Measurements from ENCODE around the gene SP100. TPM values are rescaled to one million over a fixed set of nuclear protein-coding genes. Genes with fewer than 3 reads are reported as not detected.
A peak's percentile ranks its signal among the peaks of the same experiment; 100 is the strongest.

SP100 gene
- total RNA-seq, 4 donors from 2014 or later = 70.1 to 102 (median 92.5) TPM

DNA sequence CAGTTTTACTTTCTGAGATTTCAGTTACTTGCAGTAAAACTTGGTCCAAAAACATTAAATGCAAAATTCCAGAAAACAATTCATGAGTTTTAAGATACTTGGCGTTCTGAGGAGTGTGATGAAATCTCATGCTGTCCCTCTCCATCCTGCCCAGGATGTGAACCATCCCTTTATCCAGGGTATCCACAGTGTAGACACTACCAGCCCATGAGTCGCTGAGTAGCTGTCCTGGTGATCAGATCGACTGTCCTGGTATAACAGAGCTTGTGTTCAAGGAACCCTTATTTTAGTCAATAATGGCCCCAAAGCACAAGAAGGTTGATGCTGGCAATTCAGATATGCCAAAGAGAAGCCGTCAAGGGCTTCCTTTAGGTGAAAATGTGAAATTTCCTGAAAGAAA lies 3.2 kb downstream of the SP100 start:
- no peaks in the 10 kb centered on the region for H3K9me3 ChIP-seq
- H3K27ac ChIP-seq = no peak overlapping the region
- TF ChIP-seq, protein P1, sequence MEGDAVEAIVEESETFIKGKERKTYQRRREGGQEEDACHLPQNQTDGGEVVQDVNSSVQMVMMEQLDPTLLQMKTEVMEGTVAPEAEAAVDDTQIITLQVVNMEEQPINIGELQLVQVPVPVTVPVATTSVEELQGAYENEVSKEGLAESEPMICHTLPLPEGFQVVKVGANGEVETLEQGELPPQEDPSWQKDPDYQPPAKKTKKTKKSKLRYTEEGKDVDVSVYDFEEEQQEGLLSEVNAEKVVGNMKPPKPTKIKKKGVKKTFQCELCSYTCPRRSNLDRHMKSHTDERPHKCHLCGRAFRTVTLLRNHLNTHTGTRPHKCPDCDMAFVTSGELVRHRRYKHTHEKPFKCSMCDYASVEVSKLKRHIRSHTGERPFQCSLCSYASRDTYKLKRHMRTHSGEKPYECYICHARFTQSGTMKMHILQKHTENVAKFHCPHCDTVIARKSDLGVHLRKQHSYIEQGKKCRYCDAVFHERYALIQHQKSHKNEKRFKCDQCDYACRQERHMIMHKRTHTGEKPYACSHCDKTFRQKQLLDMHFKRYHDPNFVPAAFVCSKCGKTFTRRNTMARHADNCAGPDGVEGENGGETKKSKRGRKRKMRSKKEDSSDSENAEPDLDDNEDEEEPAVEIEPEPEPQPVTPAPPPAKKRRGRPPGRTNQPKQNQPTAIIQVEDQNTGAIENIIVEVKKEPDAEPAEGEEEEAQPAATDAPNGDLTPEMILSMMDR (IDR thresholded peaks at IDR 0.05) = no peak
- TF ChIP-seq POLR2AphosphoS5 (IDR thresholded peaks at IDR 0.05) (no peak), POLR2A (IDR thresholded peaks at IDR 0.05) (no peak), EP300 (IDR thresholded peaks at IDR 0.05) (no peak)
- peak overlapping the region in 1 of 2 donors; percentile 13 for H3K4me3 ChIP-seq
- H3K27me3 ChIP-seq = no peaks in the 10 kb centered on the region
- H3K4me1 ChIP-seq = peaks cover 6 to 77% (median 7%) of the 10 kb centered on the region in 3 donors
- ATAC-seq = no peak
- 71 to 92% methylated on average over 3 of the region's 4 CpGs for WGBS, 2 donors (ENCODE audit: low coverage in 1 of 2)
- H3K36me3 ChIP-seq = no peaks in the 10 kb centered on the region

DNA sequence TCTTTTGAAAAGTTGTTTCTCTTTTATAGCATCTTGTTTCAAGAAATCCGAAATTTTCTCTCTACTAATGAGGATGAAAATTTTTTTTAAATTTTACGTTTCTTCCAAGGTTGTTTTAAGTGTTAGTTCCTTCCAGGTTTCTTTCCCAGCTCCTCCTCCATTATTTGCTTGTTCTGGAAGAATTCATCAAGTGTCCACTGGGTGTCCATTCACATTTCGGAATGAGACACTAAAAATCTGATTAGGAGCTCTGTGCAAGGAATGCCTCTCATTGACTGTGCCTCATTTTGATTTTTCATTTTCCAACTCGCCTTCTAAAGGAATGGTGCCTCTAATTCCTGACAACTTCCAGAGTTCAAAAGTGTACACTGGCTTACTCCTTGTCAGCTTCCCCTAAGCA lies 6.1 kb downstream of the SP100 start:
- Histone ChIP-seq H3K9me3 (no peaks in the 10 kb centered on the region), H3K36me3 (peaks cover 0 to 3% of the 10 kb centered on the region in 2 donors), H3K27me3 (no peaks in the 10 kb centered on the region), H3K4me1 (peaks cover 4 to 86% (median 6%) of the 10 kb centered on the region in 3 donors), H3K4me3 (no peak overlapping the region), H3K27ac (no peak overlapping the region)
- 88 to 98% methylated on average over 4 of the region's 4 CpGs for WGBS, 2 donors (ENCODE audit: low coverage in 1 of 2)
- ATAC-seq = no peak
- no peak for TF ChIP-seq POLR2A (IDR thresholded peaks at IDR 0.05)
- TF ChIP-seq, protein P1 (IDR thresholded peaks at IDR 0.05) = peak in 1 of 4 experiments; percentile 2

DNA sequence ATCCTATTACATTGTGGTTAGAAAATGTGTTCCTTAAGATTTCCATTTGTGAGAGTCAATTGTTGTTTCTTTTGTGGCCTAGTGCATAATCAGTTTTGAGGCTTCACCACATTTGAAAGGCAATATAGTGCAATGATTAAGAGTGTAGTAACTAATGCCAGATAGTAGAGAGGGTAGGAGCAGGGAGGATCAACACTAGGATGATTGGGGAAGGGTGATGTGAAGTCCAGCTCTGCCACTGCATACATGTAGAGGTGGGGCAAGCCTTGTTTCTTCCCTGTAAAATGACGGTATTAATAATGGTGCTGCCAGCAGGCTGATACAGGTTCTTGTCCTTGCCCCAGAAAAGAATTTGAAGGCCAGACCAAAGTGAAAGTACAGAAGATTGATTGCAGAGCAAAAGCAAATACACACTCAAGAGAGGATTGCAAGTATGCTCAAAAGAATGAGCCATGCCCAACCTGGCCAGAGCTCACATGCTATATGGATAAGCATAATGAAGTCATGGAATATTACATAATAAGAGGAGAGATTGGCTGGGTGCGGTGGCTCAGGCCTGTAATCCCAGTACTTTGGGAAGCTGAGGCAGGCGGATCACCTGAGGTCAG lies 8.0 kb downstream of the SP100 start:
- H3K9me3 ChIP-seq = peaks cover 0 to 4% (median 0%) of the 10 kb centered on the region in 3 donors
- WGBS, 2 donors (ENCODE audit: low coverage in 1 of 2) = 86 to 100% methylated on average over 3 of the region's 3 CpGs
- peaks cover 0 to 68% (median 2%) of the 10 kb centered on the region in 3 donors for H3K4me1 ChIP-seq
- H3K27me3 ChIP-seq = no peaks in the 10 kb centered on the region
- H3K4me3 ChIP-seq = no peak overlapping the region
- no peak overlapping the region for H3K27ac ChIP-seq
- ATAC-seq = no peak
- peaks cover 0 to 21% of the 10 kb centered on the region in 2 donors for H3K36me3 ChIP-seq
- no peak for TF ChIP-seq EP300 (IDR thresholded peaks at IDR 0.05)

DNA sequence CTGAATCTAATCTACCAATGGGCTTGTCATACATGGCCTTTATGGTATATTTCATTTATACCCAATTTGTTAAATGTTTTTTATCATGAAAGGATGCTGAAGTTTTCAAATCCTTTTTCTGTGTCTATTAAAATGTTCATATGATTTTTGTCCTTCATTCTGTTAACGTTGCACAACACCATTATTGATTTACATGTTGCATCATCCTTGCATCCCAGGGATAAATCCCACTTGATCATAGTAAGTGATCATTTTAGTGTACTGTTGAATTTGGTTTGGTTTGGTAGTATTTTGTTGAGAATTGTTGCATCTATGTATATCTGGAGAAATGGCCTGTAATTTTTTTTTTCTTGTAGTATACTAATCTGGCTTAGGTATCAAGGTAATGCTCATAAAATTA lies 9.4 kb downstream of the SP100 start:
- WGBS, 2 donors (ENCODE audit: low coverage in 1 of 2) = 40 to 76% methylated on average over 1 of the region's 1 CpG
- Histone ChIP-seq H3K4me1 (peaks cover 0 to 57% (median 0%) of the 10 kb centered on the region in 3 donors), H3K27me3 (no peaks in the 10 kb centered on the region), H3K4me3 (no peak overlapping the region), H3K36me3 (peaks cover 0 to 28% of the 10 kb centered on the region in 2 donors), H3K9me3 (peaks cover 0 to 11% (median 0%) of the 10 kb centered on the region in 3 donors), H3K27ac (no peak overlapping the region)
- ATAC-seq = no peak
- no peak for TF ChIP-seq POLR2A (IDR thresholded peaks at IDR 0.05)
- no peak for TF ChIP-seq POLR2AphosphoS5 (IDR thresholded peaks at IDR 0.05)
- TF ChIP-seq, protein P1 (IDR thresholded peaks at IDR 0.05) = no peak
- TF ChIP-seq EP300 (IDR thresholded peaks at IDR 0.05) = no peak

DNA sequence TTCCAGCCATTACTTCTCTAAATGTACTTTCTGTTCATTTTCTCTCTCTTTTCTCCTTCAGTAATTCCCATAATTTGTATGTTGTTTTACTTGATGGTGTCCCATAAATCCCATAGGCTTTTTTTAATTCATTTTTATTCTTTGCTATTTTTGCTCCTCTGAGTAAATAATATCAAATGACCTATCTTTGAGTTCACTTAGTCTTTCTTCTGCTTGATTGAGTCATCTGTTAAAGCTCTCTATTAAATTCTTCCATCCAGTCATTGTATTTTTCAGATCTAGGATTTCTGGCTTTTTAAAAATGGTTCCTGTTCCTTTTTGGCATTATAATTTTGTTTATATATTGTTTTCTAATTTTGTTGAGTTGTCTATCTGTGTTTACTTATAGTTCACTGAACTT lies 13.5 kb downstream of the SP100 start:
- peaks cover 0 to 22% (median 0%) of the 10 kb centered on the region in 3 donors for H3K9me3 ChIP-seq
- no peak overlapping the region for H3K4me3 ChIP-seq
- peaks cover 0 to 34% (median 0%) of the 10 kb centered on the region in 3 donors for H3K4me1 ChIP-seq
- no peaks in the 10 kb centered on the region for H3K27me3 ChIP-seq
- H3K27ac ChIP-seq = no peak overlapping the region
- TF ChIP-seq POLR2A (IDR thresholded peaks at IDR 0.05) (no peak), POLR2AphosphoS5 (IDR thresholded peaks at IDR 0.05) (no peak), EP300 (IDR thresholded peaks at IDR 0.05) (no peak)
- TF ChIP-seq, protein P1 (IDR thresholded peaks at IDR 0.05) = no peak
- no peak for ATAC-seq
- H3K36me3 ChIP-seq = peaks cover 0 to 39% of the 10 kb centered on the region in 2 donors

Measured in gastroesophageal sphincter (tissue), 4 donors.